Right renal pelvis (tissue), 4 donors: Measurements from ENCODE around the gene PDE11A. TPM values are rescaled to one million over a fixed set of nuclear protein-coding genes. Genes with fewer than 3 reads are reported as not detected.

Source experiments
- DNase-seq, 4 donors: peaks; one replicate each; pipeline ENCODE4 v3.0.0-alpha.2; 2013; ENCODE audit warnings: low read depth in 4 of 4, low spot score in 3 of 4, missing footprints in 1 of 4
- polyA plus RNA-seq, 4 donors: library from polyadenylated mRNA; unstranded; fragments of 120-200 nt; gene quantifications; one replicate each; pipeline ENCODE4 v1.2.1, GENCODE V29; 2013; ENCODE audit not compliant: insufficient read length in 4 of 4

PDE11A gene
- polyA plus RNA-seq, 4 donors, result 4.7 to 8.6 (median 7.1) TPM

DNA sequence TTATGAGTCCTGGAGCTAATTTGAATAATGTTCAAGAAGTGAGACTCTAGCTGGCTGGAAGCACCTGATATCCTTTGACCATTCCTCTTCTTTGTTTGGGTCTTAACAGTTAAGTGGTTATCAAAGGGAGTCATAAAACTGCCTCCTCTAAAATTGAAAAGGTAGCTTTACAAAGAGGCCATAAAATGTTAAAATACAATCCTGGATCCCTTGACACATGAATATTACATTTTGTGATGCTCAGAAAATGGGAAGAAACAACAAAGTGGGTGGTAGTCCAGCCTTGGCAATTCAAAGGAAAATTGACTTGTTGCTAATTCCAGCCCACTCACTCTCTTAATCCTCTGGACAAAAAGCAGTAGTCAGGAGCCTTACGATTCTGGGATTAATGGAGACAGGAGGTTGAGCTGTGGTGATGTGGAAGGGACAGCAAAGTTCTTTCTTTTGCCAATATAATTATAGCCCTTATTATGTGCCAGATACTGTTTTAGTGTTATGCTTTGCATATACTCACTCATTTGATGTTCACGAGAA, 339.2 kb downstream of the PDE11A start:
- no peak for DNase-seq

DNA sequence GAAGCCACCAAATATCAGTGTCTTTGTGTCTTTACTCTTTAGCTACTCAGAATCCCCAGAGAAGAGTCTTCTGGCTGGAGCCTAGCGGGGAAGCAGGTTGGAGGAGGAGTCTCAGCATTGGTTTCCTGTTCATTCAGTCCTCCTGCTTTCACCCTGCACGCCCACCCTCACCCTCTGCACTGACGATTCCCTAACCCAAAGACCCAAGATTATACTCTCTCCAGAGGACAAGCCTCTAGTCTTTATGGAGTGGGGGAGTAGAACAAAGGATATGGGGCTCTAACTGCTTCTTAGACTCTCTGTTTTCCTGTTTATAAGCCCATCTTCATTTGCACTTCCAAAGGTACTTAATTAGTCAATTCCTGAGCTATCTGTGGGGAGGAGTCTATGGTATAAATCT, 341.2 kb downstream of the PDE11A start:
- DNase-seq, result no peak

DNA sequence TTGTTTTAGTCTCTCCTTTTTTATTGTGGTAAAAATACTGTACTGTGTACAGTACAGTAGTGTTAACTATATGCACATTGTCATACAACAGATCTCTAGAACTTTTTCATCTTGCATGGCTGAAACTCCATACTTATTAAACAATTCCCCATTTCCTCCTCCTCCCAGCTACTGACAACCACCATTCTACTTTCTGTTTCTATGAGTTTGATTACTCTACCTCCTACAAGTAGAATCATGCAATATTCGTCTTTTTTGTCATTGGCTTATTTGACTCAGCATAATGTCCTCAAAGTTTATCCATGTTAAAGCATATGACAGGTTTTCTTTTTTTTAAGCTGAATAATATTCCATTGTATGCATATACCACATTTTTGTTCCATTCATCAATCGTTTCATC, 341.8 kb downstream of the PDE11A start:
- DNase-seq, result no peak

DNA sequence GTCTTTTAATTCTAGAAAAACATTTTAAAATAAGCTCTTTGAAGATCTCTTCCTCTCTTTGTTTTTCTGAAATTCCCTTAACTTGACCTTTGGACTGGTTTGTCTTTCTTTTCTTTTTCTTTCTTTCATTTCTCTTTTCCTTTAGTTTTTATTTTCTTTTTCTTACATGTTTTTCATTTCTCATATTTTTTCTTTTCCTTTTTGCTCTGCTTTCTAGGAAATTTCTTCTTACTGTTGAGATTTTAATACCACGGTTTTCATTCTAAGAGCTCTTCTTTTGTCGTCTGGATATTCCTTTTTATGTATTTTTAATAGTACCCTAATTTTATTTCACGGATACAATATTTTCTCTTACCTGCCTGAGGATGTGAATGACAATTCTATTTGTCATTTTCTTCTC, 342.2 kb downstream of the PDE11A start:
- DNase-seq, result no peak

DNA sequence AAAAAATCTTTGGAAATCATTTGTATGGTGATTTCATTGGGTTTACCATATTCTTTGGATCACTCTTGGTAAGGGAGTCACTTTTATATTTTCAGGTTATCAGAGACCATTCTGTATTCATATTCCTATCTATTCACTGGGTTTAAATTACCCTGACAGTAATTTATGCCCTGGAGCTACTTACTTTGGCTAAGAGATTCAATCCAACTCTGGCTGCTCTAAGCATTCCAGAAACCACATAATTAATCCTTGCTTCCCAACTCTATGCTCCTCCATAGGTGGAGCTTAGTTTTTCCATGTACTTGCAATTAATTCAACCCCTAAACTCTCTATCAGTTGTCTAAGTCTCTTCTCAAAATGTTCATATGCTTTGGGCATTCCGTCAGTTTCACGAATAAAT, 343.7 kb downstream of the PDE11A start:
- DNase-seq, result no peak

DNA sequence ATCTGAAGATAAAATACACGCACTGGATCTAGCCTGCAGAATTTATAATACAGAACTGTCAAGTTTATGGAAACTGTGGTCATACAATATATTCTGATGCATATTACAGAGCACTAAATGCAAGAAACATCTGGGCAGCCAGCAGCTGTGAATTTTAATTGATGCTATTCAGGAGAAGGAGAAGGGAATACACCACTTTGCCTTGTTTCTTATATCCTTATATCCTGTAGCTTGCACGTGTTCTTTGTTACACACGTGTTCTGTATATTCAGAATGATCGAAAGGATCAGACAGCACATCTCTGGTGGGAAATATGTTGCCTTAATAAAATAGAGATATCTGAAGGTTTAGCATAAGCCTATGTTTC, 344.2 kb downstream of the PDE11A start:
- no peak for DNase-seq

DNA sequence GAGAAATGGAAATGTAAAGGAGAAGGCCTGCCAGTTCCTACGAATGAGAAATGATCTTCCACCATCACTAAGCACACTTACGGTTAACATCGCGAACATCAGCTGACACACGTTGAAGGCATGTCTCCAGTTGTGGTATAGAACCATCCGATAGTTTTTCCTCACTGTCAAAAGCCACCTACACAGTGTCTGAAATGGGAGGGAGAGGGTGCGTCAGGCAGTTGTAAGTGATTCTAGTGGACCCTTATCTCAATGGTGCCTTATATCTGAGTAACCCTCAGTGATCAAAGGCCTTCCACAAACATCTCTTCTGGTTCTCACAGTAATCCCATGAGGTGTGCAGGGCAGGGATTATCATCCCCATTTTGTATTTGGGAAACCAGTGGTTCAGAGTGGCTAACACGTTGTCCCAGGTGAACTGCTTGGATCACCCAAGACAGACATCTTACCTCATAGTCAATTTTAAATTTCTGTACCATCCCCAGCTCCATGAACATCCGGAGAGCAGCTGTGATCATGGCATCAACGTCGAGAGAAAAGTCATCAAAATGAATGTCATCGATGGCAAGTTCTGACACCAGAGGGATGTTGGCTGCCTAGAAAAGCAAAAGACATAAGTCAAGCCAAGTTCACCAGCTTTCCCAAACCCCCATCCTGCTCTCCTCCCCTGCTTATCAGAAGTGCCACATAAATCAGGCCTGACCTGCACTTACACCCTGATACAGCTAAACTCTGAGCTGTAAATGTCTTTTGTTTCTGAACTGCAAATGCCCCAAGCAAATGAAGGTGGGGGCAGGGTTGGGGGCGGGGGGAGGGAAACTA, 344.8 kb downstream of the PDE11A start:
- peak in 1 of 4 donors; percentile 71 for DNase-seq

DNA sequence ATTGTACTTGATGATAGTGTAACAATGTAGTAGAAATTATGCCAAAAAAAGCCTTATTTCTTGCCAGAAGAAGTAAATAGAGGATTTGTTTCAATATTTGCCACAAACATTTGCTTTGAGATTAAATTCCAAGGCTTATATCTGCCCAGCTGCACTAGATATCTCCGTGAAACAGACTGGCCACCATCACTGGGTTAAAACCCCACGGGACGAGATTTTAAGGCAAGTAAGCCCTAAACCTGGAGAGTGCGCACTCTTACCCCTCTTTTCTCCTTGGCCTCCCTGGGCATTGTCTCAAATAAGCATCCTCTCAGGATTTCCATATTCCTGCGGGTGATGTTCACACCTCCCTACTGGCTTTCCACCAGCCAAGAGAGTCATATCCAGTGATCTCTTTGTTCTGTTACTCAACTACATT, 345.6 kb downstream of the PDE11A start:
- DNase-seq, result no peak

DNA sequence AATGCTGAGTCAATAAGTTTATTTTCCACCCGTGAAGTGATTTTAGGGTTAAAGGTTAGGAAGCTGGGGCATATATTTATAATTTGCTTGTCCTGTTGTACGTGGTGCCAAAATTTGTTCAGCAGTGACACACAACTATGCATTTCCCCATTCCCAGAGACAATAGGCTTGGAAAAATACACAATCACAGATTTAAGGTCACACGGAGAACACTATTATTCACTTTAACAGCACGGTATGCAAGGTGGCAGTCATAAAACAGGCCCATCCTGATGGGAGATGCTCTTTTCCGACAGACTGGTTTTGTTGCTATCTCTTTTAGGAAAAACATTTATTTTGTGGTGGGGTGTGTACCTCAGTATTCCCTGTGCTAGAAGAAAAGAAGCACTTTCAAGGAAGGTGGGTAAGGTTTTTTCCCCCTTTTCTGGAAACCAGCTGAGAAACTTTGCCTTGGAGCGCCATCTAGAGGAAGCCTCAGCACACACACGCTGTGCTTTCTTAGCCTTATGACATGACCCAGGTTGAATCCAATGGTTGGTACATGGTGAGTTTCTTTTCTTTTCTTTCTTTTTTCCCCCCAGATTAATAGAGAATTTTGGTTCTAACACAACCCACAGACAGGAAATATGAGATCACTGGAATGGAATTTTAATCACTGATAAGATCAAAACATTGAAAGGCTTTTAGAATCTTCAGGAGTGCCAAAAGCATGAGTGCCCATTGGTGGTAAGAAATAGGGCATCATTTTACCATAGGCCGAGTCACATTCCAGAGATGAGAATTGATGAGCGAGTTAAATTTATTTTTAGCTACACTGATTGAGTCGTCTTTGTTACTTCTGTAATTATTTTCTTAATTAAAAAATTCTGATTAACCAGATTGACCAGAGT, 347.9 kb downstream of the PDE11A start:
- peak in 3 of 4 donors; percentile 65 to 78 (median 74) for DNase-seq

DNA sequence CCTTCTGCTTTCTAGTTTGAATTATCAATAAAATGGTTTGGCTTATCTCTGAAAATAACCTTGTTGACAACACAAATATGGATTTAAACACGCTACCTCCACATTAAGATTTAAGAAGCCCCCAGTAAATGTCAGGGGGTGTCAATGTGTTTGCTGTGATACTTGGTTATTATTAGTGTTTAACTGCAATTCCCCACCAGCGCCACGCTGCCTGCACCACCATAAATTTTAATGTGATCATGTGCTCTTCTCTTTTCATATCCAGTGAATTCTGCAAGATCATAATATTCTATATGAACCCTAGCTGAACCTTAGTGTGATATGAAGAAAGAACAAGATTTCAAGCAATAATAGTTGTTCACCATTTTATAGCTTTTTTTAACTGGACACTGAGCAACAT, 349.3 kb downstream of the PDE11A start:
- DNase-seq, result no peak

DNA sequence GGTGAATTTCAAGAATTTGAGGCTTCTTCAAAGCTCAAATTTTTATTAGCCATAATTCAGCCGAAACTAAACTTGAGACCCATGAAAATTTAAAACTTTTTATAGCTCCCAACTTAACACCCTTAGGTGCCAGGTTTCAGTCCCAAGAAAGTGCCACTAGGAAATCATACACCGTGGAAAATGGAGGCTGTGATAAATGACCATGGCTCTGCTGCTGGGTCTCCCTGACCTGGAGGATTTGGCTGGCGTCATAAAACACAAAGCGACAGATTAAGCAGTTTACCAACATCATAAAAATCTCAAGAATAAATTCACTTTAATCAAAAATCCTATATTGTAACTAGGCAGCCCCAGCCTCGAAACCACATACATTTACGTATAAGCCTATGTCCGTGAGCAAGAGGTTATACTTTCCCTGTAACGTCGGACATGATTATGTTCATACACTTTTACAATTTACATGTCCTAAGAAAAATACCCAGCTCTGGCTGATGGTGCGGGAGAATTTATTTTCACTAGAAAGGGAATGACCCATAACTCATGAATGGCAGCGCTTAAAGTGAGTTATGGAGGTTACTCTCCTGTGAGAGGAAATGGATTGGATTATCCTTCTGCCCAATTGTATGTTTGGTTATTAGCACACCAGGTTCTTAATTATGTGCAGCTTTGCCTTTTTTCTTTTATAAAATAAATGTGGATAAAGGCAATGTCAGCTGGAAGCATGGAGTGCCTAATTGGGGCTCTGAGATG, 350.6 kb downstream of the PDE11A start:
- no peak for DNase-seq

DNA sequence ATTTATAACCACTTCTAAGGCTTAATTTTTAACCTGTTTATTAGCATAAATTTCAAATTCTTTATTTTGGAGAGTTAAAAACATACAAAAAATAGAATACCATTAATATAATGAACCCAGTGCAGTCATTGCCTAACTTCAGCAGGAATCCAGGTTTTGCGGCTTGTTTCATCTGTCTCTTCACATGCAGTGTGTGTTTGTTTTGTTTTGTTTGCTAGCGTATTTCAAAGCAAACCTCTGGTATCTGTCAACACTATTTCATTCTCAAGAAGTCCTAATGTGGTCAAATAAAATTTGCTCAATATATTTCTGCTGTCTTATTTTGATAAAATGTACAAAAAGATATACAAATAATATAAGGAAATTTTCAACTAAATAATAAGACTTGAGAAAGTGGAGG, 351.5 kb downstream of the PDE11A start:
- DNase-seq, result no peak

DNA sequence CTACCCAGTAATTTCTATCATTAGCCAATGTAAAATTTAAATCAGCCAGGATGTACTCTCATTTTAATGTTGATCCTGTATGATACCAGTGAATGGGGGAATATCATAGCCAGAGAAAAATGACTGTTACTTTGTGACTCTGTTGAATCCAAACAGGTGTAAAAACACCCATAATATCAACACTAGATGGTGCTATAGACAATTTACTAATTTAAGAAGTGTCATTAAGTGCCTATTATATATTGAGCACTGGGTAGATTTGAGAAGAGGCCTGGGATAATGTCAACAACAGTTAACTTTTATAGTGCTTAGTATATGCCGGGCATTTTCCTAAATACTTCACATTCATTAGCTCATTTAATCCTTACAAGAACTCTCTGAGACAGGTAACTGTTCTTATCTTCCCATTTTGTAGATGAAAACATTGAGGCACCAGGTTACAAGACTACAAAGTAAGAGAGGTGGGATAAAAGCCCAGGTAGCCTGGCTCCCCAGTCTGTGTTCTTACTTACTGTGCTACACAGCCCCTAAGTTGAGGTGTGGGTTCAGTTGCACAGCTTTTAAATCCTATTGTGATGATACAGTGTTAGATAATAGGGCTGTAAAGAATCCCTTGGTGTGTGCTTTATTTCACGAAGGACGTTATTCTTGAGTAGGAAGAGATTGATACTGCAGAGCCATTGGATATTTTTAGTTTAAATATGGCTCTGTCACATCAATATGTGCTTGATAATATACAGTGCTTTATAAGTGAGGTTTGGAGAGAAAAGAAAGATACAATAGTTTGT, 354.6 kb downstream of the PDE11A start:
- DNase-seq, result no peak

DNA sequence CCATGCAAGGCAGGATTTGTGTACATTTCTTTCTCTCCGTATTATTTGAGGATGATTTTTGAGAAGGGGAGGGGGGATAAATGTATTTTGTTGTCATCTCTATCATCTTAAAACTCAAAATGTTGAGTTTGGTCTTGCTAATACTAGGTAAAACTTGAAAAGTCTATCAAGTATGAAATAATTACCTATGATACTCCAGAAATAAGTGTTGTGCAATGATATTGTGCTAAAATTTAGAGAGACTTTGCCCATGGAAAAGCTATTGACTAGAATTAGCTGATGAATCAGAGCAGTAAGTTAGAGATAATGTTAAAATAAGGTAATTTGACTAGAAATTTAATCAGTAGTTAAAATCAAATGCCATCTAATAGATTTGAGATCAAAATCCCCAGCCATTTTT, 356.1 kb downstream of the PDE11A start:
- DNase-seq, result no peak

DNA sequence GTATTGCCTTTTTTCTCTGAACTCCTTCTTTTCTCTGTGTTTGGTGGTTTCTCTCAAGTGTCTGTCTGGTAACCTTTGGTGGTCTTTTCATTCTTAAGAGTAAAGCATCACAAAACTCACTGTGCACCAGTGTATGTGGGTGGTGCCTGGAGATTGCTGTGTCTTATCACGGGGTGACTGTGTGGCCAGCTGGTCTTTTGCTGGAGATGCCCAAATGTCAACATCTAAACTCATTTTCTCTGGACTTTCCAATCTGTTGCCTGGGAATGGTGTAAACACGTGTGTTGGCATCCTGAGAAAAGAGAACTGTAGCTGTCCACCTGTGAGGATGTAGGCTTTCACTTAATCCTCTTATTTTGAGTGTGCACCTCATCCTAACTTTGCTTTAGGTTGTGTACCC, 356.8 kb downstream of the PDE11A start:
- DNase-seq, result no peak

DNA sequence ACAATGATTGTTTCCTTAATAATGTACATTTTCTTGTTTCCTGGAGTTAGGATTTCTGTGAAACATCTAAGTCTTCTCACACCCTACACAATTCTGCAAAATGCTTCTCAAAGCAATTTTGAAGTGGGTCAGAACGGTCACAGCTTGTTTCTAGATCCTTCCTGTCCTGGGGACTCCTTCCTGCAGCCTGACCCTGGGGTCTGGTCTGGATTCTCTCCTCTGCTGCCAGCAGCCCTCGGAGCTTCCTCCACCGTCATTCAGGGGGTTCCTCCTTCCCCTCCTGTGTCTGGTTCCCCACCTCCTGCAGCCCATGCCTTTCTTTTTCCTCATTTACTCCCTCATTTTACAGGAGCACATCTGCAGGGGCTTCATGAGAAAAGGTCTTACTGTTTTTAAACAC, 357.9 kb downstream of the PDE11A start:
- DNase-seq, result no peak

DNA sequence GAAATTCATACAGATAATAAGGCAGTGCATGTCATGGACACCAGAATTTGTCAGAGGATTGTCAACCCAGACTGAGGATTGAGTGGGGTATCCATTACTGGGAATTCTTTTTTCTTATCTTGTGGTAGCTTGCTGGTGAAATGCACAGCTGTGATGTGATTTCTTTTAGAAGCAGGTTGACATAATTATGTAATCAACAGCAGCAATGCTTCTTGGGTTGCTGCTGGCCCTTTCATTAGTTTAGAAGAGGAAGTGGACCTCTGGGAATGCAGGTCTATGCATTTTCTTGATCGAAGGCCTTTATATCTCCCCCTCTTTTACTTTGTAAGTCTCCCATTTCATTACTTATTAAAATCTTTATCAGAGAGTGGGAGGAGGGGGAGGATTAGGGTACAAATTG, 360.1 kb downstream of the PDE11A start:
- no peak for DNase-seq

DNA sequence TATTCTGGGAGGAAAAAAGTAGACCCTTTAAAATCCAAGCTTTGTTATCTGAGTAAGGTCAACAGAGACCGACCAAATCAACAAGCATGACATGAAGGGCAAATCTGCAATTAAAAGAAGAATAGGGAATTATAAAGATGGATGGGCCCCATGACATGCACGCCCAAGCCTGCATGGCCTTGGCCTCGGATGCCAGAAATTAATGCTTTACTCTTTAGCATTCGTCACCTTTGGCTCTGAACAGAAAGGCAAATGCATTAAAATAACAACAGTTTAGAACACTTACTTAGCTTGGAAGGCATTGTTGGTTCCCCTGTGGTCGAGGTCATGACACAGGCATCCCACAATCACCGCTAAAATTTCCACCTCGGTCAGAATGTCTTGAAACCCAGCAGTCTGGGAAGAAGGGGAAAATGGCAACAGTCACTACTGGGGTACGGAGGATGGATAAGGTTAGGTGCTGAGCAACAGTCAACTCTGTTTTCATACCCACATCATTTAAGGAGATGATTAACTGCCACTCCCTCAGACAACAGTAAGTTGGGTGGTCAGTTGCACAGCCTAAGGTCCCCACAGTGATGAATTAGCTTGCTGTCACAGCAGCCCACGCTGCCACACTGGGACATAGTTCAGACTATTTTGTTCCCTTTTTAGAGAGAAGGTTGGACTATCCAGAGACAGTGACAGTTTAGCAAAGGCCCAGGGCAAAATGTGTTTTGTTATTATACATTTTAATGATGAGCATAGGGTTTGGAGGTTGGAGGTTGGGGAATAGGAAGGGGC, 360.9 kb downstream of the PDE11A start:
- no peak for DNase-seq

DNA sequence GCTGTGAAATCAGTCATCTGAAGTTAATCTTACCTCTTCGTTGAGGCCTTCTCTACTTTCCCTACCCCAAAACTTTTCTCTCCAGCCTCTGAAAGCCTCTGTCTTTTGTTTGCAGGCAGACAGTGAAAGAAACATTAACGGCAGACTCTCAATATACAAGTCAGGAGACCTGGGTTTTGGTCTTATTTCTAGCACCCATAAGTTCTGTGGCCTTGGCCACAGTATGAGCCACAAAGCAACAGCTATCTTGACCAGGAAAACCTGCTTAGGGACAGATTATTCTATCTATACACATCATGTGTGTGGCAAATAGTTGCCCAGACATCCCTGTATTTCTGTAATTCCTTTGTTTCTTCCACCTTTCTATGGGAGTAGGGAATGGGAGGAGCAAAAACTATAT, 361.7 kb downstream of the PDE11A start:
- DNase-seq, result no peak
